GM04503 (cell line): Measurements from ENCODE around the gene GLDN.
"Not testable (repeated sequence)": the region's sequence is repeated elsewhere in the genome, so short reads cannot be mapped to it uniquely, and the experiment has no call there.

ENCODE experiments used
- DNase-seq: peaks from one replicate; pipeline ENCODE4 v3.0.0-alpha.2; 2012; ENCODE audit warnings: low read depth

The GLDN gene

DNA sequence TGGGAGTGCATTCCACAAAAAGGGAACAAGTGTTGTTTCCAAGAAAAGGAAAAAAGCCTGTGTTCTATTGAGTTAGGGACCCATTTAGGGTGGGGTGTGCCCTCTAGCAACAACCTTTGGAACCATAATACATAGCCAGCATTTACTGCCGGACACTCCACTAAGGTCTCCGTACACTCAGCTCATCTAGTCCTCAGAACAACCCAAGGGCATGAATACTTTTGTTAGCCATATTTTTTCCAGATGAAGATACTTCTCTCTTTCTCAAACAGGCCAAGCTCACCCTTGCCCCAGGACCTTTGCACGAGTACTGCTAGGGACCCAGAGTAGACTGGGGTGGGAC, 46.2 kb downstream of the GLDN start:
- no peak for DNase-seq

DNA sequence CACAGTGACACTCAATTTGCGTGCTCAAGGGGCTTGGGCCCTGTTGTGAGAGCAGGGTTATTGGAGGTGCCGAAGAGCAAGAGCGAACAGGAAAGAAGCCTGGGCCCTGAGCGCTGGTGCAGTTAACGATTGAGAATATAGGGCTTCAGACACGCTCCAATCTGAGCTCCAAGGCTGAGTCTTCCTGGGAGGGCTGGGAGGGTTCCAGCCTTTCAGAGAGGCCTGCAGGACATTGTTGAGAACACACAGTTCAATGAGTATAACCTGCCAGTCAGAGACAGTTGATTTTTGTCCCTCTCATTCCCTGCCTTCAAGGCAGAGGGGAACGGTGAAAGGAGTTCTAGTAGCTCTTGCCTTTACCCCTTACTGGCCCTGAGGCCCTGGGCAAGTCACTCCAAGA, 47.3 kb downstream of the GLDN start:
- DNase-seq, result no peak

DNA sequence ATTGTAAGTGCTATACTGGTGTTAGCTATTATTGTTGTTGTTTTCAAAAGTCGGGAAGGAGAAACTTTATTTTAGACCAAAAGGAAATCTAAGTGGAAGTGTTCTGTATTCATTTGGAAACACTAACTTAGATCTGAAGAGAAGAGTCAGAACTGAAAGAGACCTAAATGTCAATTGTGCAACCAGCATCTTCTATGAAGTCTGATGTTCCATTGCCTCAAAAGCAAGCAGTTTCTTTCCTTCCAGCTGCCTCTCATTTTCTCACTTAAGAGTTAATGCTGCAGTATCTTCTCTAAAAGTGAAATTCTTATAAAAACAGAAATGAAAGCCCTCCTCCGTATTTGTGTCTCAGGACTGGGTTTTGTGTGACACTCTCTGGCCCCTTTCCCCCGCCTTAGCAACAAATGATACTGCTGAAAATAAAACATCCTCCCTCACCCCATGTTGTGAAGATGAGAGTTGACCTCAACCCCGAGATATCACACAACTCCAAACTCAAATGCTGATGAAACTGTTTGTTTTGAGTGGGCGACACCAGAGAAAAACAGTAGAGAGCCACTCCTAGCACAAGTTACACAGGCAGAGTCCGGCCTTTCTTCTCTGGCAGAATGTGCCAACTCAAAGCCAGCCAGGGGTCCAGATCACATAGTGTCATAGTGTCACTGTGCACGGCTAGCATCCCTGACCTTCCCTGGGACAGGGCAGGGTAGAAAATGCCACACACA, 48.9 kb downstream of the GLDN start:
- DNase-seq, result no peak

DNA sequence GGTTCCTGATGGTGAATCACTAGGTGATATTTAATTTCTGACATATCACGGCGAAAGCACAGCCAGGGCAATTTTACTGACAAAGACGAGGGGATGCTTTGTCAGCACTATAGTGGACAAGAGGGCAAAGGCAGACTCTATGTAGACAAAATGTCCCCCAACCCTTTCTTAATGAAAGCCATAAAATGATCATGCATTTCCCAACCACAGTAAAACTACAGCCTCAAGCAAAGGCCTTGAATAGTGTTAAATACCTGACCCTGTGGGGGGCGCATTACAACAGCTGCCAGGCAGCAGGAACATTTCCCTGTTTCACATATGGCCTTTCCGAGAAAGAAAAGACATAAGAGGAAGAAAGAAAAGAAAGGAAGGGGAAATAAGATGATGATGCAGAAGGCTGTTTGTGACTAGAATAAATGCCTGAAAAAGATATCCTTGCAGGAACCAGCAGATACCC, 49.5 kb downstream of the GLDN start:
- no peak for DNase-seq

DNA sequence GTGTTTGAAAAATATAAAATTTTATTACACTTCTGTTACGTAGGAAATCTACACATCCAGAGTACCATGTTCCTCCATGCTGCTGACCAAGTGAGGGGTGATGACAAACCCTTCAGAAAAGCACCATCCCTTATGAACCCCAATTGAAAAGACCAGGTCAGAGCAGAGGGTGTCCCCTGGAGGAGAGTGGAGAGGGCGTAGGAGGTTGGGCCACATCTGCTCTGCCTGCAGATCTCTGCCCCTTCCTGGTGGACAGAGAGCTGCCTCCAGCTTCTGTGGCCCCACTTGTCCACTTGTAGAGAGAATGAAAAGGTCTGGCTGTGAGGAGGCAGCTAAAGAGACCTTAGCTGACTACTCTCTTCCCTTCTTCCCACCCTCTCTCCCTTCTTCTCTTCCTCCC, 55.5 kb downstream of the GLDN start:
- DNase-seq, result no peak

DNA sequence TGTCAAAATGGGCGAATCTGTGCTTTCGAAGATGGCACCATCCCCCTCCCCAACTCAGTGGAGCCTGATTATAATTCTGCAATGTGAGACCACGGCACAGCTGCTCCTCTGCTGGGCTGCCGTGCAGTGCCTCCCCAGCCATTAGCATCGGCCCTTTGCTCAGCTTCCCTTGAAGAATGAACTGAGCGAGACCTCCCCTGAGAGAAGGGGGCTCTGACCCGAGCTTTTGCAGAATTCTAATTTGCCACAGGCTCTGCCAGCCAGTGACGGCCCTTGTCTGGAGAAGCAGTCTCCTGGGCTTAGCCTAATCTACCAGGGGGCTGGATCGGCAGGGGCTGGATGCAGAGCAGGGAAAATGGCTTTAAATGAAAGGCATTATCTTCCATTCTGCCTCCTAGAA, 57.2 kb downstream of the GLDN start:
- DNase-seq, result no peak

DNA sequence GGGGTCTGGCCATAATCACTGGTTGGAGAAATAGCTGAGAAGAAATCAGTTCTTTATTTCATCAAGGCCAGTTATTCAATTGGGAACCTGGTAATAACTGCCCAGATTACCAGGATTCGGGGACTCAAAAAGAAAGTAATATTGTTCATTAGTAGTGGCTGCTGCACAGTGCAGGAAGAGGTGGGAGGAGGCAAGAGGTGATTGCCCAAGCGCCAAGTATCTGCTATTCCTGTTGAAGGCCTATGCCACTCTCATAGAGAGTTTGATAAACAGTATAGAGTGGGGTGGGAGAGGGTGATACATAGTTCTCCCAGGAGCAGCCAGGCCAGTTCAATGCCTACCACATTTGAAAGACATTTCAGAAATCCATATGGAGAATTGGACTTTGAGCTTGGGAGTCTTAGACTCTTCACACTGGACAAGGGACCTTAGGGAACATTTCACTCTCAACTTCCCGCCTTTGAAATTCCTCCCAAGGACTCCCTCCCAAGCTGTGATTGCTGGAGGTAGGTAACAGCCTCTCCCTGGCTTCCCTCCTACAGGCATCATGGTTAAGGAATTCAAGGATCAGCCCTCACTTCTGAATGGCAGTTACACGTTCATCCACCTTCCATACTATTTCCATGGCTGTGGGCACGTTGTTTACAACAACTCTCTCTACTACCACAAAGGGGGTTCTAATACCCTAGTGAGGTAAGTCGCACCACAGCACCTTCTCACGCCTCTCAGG, 59.8 kb downstream of the GLDN start:
- no peak for DNase-seq

DNA sequence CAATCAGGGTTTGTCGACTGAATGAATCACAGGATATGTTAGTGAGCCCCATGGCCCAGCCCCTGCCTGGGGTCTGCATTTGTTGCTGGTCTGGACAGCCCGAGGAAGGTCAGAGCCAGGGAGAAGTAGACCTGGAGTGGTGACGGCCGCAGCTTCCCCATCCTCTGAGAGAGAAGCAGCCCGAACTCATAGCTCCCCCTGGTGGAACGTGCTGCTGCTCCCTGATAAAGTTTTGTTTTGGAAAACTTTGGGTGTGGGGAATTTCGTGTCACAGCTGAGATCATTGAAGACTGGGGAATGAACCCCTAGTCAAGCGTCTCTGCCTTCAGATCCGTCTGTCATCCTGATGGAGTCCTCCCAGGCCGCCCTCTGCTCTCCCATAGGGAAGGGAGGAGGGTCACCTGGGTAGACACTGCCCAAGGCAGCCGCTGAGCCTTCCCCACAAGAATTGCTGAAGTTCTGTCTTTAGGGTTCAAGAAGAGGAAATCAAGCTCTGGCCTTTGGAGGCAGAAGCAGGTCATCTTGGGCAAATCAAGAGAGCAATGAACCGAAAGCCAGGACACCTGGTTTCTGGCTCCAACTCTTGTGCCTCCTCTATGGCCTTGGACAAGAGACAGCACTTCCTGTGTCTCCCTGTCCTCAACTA, 60.5 kb downstream of the GLDN start:
- DNase-seq, result peak; percentile 4

DNA sequence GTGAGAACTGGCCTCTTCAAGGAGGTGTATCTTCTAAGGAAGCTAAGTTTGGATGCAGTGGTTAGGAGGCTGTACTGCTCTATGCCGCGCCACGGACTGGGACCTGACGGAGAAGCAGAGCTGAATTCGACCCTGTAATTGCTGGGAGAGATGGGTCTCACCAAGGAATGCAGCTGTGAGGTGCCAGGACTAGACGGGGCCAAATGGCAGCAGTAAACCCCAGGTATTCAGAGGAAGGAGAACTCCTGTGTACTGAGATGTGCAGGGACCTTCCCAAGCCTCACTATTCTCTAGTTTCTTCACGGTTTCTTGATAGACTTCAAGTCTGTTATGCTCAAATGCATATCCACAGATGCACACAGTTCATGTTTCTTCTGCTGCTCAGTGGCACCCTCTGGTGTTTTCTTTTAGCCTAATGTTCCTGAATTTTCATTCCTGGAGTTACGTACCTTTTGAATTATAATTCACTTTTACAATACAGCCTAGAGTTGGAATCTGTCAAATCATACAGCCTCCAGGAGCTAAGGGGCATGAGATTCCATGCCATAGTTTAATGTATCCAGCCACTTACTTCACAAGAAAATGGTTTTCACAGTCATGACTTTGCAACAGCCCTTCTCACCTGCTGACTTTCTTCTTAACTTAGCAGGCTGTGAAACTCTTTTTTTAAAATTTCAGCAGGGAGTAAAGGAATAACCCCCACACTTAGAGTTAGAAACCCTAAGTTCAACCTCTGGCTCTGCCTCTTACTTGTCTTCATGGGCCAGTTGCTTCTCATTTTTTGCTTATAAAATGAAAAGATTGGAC, 61.8 kb downstream of the GLDN start:
- peak; percentile 5 for DNase-seq

DNA sequence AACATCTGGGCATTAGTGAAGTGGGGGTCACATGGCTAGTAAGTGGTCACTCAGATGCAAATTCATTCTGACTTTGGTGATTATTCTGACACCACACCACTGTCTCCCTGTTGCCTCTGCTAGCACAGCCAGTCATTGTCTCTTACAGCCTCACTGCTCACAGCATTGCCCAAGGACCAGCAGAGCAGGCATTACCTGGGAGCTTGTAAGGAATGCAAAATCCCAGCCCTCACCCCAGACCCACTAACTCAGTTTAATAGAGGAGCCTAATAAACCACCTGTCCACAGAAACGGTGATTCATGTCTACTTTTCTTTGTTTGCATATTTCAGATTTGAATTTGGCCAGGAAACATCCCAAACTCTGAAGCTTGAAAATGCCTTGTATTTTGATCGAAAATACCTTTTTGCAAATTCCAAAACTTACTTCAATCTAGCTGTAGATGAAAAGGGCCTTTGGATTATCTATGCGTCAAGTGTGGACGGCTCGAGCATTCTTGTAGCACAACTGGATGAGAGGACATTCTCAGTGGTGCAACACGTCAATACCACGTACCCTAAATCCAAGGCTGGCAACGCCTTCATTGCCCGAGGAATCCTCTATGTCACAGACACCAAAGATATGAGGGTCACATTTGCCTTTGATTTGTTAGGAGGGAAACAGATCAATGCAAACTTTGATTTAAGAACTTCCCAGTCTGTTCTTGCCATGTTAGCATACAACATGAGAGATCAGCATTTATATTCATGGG, 62.7 kb downstream of the GLDN start:
- no peak for DNase-seq

DNA sequence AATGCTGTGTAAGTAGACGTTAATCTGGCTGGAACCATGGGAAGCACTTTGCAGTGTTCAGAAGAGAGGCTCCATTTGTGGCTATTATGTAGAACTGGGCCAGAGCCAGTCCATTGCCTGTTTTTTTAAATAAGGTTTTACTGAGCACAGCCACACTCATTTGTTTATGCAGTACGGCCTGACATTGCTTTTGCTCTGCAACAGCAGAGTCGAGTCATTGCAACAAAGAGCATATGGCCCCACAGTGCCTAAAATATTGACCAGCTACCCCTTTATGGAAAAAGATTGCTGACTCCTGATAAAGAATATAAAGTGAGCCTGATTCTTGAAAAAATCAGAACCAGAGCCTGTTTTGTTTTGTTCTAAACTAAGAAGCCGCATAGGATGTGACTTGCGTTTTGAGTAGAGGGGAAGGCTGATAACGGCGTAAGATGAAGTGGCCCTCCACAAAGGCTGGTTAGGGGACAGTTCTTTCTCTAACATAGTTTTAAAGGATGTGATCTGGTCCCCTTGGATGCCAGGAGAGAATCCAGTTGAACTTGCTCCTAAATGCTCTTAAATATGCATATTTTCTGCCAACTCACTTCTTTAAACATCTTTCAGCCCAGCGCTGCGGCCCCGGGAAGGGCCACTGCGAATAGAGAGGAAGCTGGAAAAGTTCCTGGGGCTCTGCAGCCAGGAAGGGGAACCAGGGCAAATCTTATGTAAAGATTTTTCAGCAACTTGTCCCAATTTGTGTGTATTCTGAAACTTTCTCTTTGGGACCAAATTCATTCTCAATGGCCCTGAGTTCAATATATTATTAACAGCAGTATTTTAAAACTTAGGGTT, 64.5 kb downstream of the GLDN start:
- DNase-seq, result no peak

DNA sequence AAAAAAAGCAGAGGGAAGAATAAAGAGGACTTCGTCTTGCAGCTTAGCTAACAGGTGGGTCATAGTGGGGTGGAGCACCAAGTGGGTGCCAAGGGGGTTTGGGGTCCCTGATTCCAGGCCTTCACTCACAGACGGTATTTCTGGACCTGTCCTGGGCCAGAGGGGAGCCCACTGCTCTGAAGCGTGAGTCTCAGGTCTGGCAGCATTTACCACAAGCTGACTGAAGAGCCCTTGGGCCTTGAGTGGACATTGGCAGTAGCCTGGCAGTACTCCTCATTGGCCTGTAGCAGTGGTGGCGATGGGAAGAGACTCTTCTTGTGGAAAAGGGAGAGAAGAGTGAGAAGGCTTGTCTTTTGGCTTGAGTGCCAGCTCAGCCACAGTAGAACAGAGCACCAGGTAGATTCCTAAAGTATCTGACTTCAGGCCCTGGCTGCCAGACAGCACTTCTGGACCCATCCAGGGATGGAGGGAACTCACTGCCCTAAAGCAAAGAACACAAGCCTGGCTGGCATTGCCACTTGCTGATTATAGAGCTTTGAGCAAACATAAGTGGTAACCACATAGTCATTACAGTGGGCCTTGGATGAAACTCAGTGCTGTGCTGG, 72.9 kb downstream of the GLDN start:
- no peak for DNase-seq

DNA sequence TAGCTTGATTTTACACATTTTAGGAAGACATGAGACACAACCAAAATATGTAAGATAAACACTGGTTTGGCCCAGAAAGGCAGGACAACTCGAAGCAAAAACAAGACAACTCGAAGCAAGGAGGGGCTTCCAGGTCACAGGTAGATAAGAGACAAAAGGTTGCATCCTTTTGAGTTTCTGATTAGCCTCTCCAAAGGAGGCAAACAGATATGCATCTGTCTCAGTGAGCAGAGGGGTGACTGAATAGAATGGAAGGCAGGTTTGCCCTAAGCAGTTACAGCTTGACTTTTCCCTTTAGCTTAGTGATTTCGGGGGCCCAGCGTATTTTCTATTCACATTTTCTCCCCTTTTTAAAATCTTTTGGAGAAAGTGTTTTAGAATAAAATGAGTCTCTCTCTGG, 74.7 kb downstream of the GLDN start:
- no peak for DNase-seq

DNA sequence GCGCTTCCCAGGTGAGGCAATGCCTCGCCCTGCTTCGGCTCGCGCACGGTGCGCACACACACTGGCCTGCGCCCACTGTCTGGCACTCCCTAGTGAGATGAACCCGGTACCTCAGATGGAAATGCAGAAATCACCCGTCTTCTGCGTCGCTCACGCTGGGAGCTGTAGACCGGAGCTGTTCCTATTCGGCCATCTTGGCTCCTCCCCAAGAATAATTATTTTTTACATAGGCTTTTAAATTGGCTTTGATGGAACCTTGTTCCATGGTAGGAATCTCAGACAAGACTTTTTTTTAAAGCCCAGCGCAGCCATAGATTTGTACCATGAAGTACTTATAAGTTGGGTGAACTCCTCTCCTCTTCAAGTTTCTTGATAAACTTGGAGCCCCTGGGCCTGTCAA, 81.6 kb downstream of the GLDN start:
- DNase-seq, result not testable (repeated sequence)

DNA sequence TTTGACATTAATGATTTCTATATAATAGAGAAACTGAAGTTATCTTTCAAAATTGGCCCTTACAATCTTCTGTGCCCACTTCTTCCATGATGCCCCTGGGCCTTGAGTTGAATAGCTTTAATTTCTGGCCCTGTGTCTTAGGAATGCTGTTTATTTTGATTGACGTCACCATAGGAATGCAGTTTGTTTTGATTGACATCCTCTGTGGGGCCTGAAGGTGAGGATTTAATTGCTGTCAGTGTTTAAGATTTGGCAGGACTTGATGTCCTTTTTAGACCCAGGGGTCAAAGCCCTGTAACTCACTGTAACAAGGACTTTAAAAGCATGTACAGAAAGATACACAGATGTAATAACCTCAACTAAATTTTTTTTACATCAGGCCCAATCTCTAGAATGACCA, 83.3 kb downstream of the GLDN start:
- DNase-seq, result no peak

DNA sequence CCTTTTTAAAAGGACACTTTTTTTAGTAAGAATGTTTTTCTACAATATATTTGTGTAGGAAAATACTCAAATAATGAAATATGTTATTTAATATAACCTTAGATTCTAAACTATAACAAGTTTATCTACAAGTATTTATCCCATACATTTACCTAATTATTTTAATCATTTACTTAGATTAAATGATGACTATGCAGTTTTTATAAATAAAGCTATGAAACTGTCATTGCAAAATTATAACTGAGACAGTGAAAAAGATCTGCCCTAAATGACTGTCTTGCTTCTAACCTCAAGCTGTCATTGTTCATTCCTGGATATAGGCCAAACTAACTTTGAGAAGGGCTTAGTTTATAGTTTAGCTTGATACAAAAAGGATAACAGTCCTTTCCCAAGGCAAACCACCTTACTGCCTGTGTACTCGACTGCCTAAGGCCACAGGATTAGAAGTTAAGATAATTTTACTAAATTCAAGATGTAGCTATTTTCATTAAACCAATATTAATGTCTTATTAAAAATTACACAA, 84.1 kb downstream of the GLDN start:
- DNase-seq, result no peak

DNA sequence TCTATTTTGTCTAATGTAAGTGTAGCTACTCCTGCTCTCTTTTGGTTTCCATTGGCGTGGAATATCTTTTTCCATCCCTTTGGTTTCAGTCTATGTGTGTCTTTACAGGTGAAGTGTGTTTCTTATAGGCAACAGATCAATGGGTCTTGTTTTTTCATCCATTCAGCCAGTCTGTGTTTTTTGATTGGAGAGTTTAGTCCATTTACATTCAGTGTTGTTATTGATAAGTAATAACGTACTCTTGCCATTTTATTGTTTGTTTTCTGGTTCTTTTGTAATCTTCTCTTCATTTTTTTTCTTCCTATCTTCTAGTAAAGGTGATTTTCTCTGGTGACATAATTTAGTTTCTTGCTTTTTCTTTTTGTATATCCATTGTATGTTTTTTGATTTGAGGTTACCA, 97.1 kb downstream of the GLDN start:
- DNase-seq, result no peak

DNA sequence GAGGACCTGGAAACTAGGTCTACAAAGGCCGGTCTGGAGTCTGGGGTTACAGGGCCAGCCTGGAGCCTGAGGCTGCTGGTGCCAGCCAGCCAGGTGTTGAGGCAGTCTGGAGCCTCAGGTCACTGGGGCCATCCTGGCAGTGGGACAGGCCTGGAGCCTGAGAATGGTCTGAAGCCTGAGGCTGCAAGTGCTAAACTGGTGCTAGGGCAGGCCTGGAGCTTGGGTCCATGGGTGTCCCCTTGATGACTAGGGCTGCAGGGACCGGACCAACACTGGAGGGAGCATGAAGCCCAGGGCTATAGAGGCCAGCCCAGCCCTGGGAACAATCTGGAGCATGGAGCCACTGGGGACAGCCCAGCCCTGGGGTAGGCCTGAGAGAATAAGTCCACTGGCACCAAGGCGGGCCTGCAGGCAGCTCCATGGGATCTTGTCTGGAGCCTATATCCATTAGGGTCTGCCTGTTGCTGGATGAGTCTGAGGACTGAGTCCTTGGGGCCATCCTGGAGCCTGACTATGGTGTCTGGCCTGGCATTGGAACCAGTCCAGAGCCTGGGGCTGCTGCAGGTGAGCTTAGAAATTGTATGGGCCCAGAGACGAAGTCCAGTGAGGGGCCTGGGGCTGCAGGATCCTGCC, 101.9 kb downstream of the GLDN start:
- no peak for DNase-seq

DNA sequence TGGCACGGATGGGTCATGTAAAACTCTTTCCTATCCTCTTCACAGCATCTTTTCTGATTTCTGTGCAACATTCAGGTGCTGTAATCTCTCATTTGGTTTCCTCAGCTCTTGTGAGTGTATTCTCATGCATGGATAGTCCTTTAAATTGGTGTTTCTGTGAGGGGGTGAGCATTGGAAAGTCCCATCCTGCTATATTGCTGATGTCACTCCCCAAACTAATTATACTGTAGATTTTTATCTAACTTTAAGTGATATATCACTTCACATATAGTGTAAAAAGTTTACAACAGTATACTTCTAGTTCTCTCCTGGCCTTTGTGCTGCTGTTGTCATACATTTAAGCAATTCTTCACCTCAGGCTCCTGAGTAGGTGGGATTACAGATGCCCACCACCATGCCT, 102.7 kb downstream of the GLDN start:
- DNase-seq, result no peak

DNA sequence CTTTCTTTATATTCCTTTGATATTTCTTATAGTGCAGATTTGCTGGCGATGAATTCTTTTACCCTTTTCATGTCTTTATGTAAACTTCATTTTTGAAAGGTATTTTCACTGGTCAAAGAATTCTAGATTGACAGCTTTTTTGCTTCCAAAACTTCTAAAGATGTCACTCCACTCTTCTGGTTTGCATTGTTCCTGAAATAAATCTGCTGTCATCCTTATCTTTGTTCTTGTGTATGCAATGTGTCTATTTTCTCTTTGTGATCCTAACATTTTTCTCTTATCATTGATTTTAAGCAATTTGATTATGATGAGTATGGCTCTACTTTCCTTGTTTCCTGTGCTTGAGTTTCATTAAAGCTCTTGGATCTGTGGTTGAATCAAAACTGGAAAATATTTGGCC, 103.4 kb downstream of the GLDN start:
- no peak for DNase-seq
